BLaER1 treated with 17β-estradiol and CSF1 and Interleukin-3, amounts not matched to agents 10 nM and 100 nM (cell line): Measurements from ENCODE around the gene PAOX.

Experiments
- H3K27ac ChIP-seq, 11 experiments: shearing (Covaris generic); formaldehyde crosslinking; 2 replicates each; pipeline ENCODE4 v1.8.1; 2022
- H3K27me3 ChIP-seq, 11 experiments: shearing (Covaris generic); formaldehyde crosslinking; 2 replicates each; pipeline ENCODE4 v1.8.1; 2022
- H3K36me3 ChIP-seq, 11 experiments: shearing (Covaris generic); formaldehyde crosslinking; 2 replicates each; pipeline ENCODE4 v1.8.1; 2022
- H3K4me1 ChIP-seq, 10 experiments: shearing (Covaris generic); formaldehyde crosslinking; 2 replicates each; pipeline ENCODE4 v1.8.1; 2022
- H3K4me2 ChIP-seq, 11 experiments: shearing (Covaris generic); formaldehyde crosslinking; 2 replicates each; pipeline ENCODE4 v1.8.1; 2022
- H3K4me3 ChIP-seq, 10 experiments: shearing (Covaris generic); formaldehyde crosslinking; 2 replicates each; pipeline ENCODE4 v1.8.1; 2022
- H3K9ac ChIP-seq, 11 experiments: shearing (Covaris generic); formaldehyde crosslinking; 2 replicates each; pipeline ENCODE4 v1.8.1; 2022
- H3K9me3 ChIP-seq, 11 experiments: shearing (Covaris generic); formaldehyde crosslinking; replicated peaks in 1 of 11; 2 replicates each; pipeline ENCODE4 v1.8.1; 2022
- H4K20me1 ChIP-seq, 11 experiments: shearing (Covaris generic); formaldehyde crosslinking; 2 replicates each; pipeline ENCODE4 v1.8.1; 2022
- Cebpa-rat ChIP-seq, 11 experiments: shearing (Covaris generic); IDR thresholded peaks; 2 replicates each; pipeline ENCODE4 v1.8.1; 2022

PAOX gene

DNA sequence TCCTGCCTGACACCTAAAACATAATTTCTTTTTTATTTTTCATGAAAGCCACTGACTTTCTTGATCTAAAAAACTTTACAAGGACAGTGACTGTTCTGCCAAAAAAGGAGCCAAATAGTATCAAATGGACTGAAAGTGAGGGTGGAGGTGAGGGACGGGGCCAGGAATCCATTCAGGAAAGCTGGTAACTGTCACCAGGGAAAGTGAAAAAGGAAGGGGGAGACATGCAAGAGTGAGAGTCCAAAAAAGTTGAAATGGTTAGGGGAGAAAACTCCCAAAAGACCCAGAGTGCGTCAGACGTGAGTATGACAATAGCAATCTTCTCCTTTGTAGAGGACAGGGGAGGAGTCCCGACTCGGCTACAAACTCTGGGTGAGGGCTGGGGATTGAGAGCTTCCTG is 34.8 kb upstream of the PAOX start:
- Histone ChIP-seq H3K4me1 (peaks cover 0 to 30% (median 21%) of the 10 kb centered on the region in 10 experiments; a peak in 13 of 20 replicates), H3K36me3 (no peaks in the 10 kb centered on the region), H4K20me1 (no peaks in the 10 kb centered on the region; a peak in 1 of 22 replicates), H3K9me3 (peaks cover 0 to 32% (median 16%) of the 10 kb centered on the region in 11 experiments; a peak in 17 of 22 replicates), H3K9ac (no peak overlapping the region), H3K27me3 (0 out of 22 replicates have a peak, but pooled peaks cover 0 to 3% (median 0%) of the 10 kb centered on the region in 11 experiments), H3K27ac (no peak overlapping the region), H3K4me3 (no peak overlapping the region), H3K4me2 (peak overlapping the region in 6 of 11 experiments; percentile 6 to 53 (median 46); a peak in 10 of 22 replicates)
- TF ChIP-seq Cebpa-rat (IDR thresholded peaks at IDR 0.05), result no peak

DNA sequence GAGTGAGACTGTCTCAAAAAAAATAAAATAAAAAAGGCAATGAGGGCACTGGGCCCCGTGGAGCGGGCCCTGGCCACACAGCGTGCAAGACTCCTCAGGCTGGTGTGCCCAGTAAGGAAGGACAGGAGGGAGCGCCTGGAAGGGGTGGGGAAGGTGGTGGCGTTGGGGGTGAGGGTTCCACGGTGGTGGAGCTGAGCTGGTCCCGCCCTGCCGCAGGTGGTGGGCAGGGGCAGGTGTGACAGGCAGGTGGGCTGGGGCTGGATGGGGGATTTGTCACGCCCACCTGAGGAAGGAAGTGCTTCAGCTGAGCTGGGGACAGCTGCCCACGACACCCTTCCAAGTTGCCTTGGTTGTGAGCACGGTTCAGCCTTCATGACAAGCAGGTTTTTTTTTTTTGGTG is 32.6 kb upstream of the PAOX start:
- H3K4me1 ChIP-seq, result peaks cover 0 to 35% (median 24%) of the 10 kb centered on the region in 10 experiments; a peak in 13 of 20 replicates
- H3K4me3 ChIP-seq, result no peak overlapping the region
- H4K20me1 ChIP-seq, result peaks cover 0 to 21% (median 0%) of the 10 kb centered on the region in 11 experiments; a peak in 6 of 22 replicates
- no peaks in the 10 kb centered on the region for H3K36me3 ChIP-seq
- peak overlapping the region in 4 of 11 experiments; percentile 6 to 32 (median 28); a peak in 3 of 22 replicates for H3K4me2 ChIP-seq
- H3K27me3 ChIP-seq, result 0 out of 22 replicates have a peak, but pooled peaks cover 0 to 3% (median 0%) of the 10 kb centered on the region in 11 experiments
- H3K27ac ChIP-seq, result no peak overlapping the region
- H3K9ac ChIP-seq, result no peak overlapping the region
- H3K9me3 ChIP-seq, result peaks cover 0 to 21% (median 13%) of the 10 kb centered on the region in 11 experiments; a peak in 17 of 22 replicates
- TF ChIP-seq Cebpa-rat (IDR thresholded peaks at IDR 0.05), result no peak

DNA sequence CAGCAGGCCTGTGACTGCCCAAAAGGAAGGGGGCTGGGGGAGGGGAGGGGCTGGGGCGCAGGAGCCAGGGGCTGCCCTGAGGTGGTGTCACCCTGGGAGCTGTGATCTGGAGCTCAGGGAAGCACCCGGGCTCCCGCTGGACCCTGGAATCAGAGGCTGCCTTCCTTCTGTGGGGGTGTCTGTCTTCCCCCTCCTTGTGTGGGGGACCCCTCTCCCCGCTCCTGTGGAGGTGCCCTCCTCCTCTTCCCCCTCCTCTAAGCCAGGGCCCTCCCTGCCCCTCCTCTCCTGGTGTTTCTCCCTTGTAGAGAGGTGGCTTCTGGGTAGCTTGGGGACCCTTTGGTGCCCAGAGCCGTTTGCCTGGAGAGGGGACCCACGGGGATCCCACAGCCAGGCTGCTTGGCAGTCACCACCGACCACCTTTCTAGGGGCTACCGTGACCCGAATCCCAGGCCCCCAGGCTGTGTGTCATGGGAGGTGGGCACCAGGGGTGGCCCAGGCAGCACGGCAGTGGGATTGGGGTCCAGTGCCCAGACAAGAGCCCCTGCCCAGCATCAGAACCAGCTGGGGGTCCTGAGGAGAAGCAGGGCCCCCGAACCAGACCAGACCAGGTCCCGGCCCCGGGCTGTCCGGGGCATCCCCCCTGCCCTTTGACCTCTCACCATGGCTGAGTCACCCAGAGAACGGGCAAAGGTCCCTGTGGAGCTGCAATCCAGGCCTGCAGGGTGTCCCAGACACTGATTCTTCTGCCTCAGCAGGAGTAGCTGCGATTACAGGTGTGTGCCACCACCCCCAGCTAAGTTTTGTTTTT is 31.1 kb upstream of the PAOX start:
- 0 out of 22 replicates have a peak, but pooled peaks cover 0 to 3% (median 0%) of the 10 kb centered on the region in 11 experiments for H3K27me3 ChIP-seq
- H3K9ac ChIP-seq, result no peak overlapping the region
- H3K4me2 ChIP-seq, result peak overlapping the region in 2 of 11 experiments; percentile 10 to 12; a peak in 1 of 22 replicates
- peaks cover 0 to 40% (median 29%) of the 10 kb centered on the region in 10 experiments; a peak in 14 of 20 replicates for H3K4me1 ChIP-seq
- no peak overlapping the region for H3K27ac ChIP-seq
- TF ChIP-seq Cebpa-rat (IDR thresholded peaks at IDR 0.05), result no peak
- peaks cover 0 to 19% (median 11%) of the 10 kb centered on the region in 11 experiments; a peak in 17 of 22 replicates for H3K9me3 ChIP-seq
- 0 out of 22 replicates have a peak, but pooled peaks cover 0 to under 1% (median 0%) of the 10 kb centered on the region in 11 experiments for H3K36me3 ChIP-seq
- no peak overlapping the region for H3K4me3 ChIP-seq
- H4K20me1 ChIP-seq, result peaks cover 0 to 34% (median 2%) of the 10 kb centered on the region in 11 experiments; a peak in 10 of 22 replicates

DNA sequence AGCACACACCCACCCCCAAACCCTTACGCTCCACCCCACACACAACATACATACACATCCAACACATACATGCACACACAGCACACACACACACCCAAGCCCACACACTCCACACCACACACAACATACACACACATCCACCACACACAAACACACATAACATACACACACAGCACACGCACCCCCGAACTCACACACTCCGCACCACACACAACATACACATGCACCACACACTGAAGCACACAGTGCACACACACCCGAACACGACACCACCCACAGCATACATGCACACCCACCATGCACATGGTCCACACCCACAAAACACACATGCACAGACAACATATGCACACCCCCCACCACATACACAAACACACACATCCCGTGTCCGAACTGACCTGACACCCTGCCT is 29.9 kb upstream of the PAOX start:
- peaks cover 0 to 5% (median 2%) of the 10 kb centered on the region in 11 experiments; a peak in 4 of 22 replicates for H3K36me3 ChIP-seq
- H3K27me3 ChIP-seq, result 0 out of 22 replicates have a peak, but pooled peaks cover 0 to 3% (median 0%) of the 10 kb centered on the region in 11 experiments
- H3K4me2 ChIP-seq, result no peak overlapping the region
- no peak overlapping the region for H3K9ac ChIP-seq
- peaks cover 2 to 47% (median 14%) of the 10 kb centered on the region in 11 experiments; a peak in 14 of 22 replicates for H4K20me1 ChIP-seq
- H3K4me1 ChIP-seq, result peaks cover 0 to 39% (median 22%) of the 10 kb centered on the region in 10 experiments; a peak in 14 of 20 replicates
- peaks cover 0 to 19% (median 11%) of the 10 kb centered on the region in 11 experiments; a peak in 17 of 22 replicates for H3K9me3 ChIP-seq
- no peak overlapping the region for H3K4me3 ChIP-seq
- H3K27ac ChIP-seq, result no peak overlapping the region
- no peak for TF ChIP-seq Cebpa-rat (IDR thresholded peaks at IDR 0.05)

DNA sequence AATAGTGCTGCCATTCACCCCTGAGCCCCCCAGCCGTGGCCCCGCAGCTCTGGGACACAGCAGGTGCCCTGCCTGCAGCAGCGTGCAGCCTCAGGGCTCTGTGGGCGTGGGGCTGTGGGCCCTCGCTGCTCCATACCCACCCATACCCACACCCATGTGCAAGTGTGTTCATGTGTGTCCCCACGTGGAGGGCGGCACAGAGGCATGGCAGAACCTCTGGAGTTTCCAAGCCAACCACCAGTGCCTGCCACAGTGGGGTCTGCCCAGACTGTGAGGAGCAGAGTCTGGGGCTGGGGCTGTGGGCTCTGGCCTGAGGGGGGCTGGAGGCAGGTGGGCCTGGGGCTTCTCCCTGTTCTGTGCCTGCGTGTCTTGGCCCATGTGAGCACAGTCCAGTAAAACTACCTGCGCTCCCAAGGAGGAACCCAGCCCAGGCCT is 29.5 kb upstream of the PAOX start:
- Histone ChIP-seq H3K4me3 (no peak overlapping the region), H3K27ac (no peak overlapping the region), H3K27me3 (no peaks in the 10 kb centered on the region), H3K36me3 (peaks cover 0 to 8% (median 6%) of the 10 kb centered on the region in 11 experiments; a peak in 7 of 22 replicates), H3K9ac (no peak overlapping the region), H3K9me3 (peaks cover 0 to 17% (median 11%) of the 10 kb centered on the region in 11 experiments; a peak in 17 of 22 replicates), H3K4me1 (peaks cover under 1 to 39% (median 24%) of the 10 kb centered on the region in 10 experiments; a peak in 17 of 20 replicates), H4K20me1 (peaks cover 4 to 51% (median 18%) of the 10 kb centered on the region in 11 experiments; a peak in 14 of 22 replicates), H3K4me2 (no peak overlapping the region)
- TF ChIP-seq Cebpa-rat (IDR thresholded peaks at IDR 0.05), result no peak

DNA sequence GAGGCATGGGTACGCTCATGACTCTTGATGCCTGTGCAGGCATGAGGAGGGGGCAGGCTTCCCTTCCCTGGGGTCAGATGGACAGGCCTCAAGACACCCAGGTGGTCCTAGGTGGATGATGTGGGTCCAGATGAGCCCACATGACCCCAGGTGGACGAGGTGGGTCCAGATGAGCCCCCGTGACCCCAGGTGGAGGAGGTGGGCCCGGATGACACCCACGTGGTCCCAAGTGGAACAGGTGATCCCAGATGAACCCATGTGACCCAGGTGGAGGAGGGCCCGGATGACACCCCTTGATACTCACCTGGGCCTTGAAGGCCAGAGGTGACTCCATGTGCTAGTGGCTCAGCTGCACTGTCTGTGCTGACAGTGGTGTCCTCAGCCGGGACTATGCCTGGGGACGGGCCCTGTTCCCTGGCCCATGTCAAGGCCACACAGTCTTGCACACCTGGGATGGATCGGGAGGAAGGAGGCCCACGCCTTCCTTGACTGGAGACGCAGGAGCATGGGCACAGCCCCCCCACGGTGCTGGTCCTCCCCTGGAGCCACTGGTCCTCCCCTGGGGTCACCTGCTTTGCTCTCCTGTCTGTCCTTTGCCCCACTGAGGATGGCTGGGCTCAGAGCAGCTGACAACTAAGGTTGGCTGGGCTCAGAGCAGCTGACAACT is 28.6 kb upstream of the PAOX start:
- Histone ChIP-seq H3K27me3 (no peaks in the 10 kb centered on the region), H3K4me2 (no peak overlapping the region), H3K4me3 (no peak overlapping the region), H3K27ac (no peak overlapping the region), H3K9ac (no peak overlapping the region), H3K36me3 (peaks cover 0 to 16% (median 14%) of the 10 kb centered on the region in 11 experiments; a peak in 12 of 22 replicates), H4K20me1 (peaks cover 4 to 59% (median 26%) of the 10 kb centered on the region in 11 experiments; a peak in 15 of 22 replicates), H3K4me1 (peaks cover 9 to 42% (median 32%) of the 10 kb centered on the region in 10 experiments), H3K9me3 (peaks cover 0 to 9% (median 5%) of the 10 kb centered on the region in 11 experiments; a peak in 16 of 22 replicates)
- no peak for TF ChIP-seq Cebpa-rat (IDR thresholded peaks at IDR 0.05)

DNA sequence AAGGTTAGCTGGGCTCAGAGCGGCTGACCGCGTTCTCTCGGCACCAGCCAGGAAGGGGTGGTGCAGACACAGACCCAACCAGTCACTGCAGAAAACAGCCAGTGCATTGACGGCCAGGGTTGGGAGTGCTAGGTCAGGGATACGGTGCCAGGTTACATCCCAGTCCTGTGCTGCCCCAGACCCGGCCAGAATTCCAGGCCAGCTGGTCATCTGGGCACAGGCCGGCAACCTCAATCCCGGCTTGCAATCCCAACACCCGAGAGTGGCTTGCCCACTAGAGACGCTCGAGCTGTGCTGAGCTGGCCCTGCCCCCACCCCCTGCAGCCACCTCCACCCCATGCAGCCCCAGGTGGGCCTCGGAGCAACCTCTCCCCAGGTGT is 28.1 kb upstream of the PAOX start:
- Histone ChIP-seq H3K9me3 (peaks cover 0 to 4% (median 1%) of the 10 kb centered on the region in 11 experiments; a peak in 7 of 22 replicates), H3K9ac (no peak overlapping the region), H3K36me3 (peaks cover 0 to 22% (median 14%) of the 10 kb centered on the region in 11 experiments; a peak in 13 of 22 replicates), H3K4me3 (no peak overlapping the region), H3K4me1 (peaks cover 14 to 47% (median 37%) of the 10 kb centered on the region in 10 experiments), H3K27ac (no peak overlapping the region), H4K20me1 (peaks cover 4 to 65% (median 26%) of the 10 kb centered on the region in 11 experiments; a peak in 15 of 22 replicates), H3K4me2 (0 out of 22 replicates have a peak overlapping the region, but pooled peaks of 1 of the 11 experiments have one; percentile 31), H3K27me3 (no peaks in the 10 kb centered on the region)
- no peak for TF ChIP-seq Cebpa-rat (IDR thresholded peaks at IDR 0.05)
